HG03342 (cell line): ENCODE results near the gene UBLCP1.
"Not testable (repeated sequence)": the region's sequence is repeated elsewhere in the genome, so short reads cannot be mapped to it uniquely, and the experiment has no call there.

Experiments
- ATAC-seq: cut with Tn5 transposase; IDR thresholded peaks from one replicate; pipeline ENCODE4 v1.9.1; 2021; ENCODE audit warnings: mild to moderate bottlenecking, moderate library complexity; ENCODE audit not compliant: unreplicated experiment

UBLCP1 gene

GRCh38 chr5:159262859-159263568 lies at the start of gene UBLCP1:
Gene UBLCP1, plus strand, starts transcription at chr5:159263290. Its CDS starts 5,626 bp downstream, at chr5:159268916.
- ATAC-seq, result peak; percentile 92

- no peak for ATAC-seq
These were observed 48.4 kb upstream of the UBLCP1 start for GRCh38 chr5:159214486-159215271.

- no peak for ATAC-seq
These were observed 47.2 kb upstream of the UBLCP1 start for GRCh38 chr5:159215886-159216285.

GRCh38 chr5:159216454-159216853 lies 46.6 kb upstream of the UBLCP1 start:
- ATAC-seq, result no peak

DNA sequence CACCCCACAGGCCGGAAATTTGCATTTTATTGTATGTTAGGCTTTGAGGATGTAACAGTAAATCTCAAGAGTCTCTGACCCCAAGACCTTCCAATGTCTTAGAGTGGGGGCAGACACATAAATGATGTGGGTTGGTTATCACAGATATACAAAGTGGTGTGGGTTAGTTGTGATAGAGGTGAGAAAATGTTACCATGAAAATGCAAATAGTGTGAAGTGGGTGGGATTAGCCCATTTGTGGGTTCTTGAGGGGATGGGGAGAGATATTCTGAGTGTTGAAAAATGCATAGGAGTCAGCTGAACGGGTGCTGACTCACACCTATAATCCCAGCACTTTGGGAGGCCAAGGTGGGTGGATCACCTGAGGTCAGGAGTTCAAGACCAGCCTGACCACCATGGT lies 45.9 kb upstream of the UBLCP1 start:
- no peak for ATAC-seq

DNA sequence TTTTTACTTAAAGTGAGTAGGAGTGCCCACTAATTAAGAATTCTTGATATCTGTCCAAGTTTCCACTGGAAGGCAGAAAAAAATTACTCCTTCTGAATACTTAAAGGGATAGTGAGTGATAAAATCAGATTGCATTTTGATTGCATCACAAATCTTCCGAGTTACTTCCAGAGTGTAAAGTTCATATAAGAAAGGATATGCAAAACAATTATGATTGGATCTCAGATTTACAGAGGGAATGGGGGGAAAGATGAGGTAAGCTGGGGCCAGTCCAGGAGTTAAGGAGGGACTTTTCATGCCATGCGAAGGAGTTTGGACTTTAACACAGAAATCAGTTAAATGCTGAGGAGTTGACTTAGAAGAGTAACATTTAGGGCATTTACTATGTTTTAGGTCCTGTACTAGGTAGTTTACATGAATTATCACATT lies 44.5 kb upstream of the UBLCP1 start:
- no peak for ATAC-seq

- no peak for ATAC-seq
These were observed 42.9 kb upstream of the UBLCP1 start for GRCh38 chr5:159220206-159220605.

DNA sequence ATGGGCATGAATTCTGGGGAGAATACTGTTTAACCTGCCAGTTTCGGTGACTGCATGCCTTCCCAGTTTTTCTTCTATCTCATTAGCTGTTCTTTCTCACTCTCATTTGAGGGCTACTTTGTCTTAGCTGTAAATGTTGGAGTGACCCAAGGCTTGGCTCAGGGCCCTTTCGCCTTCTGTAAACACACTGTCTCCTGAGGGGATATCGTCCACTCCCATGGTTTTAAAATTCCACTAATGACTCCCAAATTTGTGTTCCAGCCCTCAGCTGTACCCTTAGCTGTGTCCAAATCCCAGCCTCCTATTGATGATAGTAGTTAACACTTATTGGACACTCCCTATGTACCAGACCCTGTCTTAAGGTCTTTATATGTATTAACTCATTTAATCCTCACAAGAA lies 39.6 kb upstream of the UBLCP1 start:
- ATAC-seq, result no peak

GRCh38 chr5:159224471-159224870 lies 38.6 kb upstream of the UBLCP1 start:
- no peak for ATAC-seq

DNA sequence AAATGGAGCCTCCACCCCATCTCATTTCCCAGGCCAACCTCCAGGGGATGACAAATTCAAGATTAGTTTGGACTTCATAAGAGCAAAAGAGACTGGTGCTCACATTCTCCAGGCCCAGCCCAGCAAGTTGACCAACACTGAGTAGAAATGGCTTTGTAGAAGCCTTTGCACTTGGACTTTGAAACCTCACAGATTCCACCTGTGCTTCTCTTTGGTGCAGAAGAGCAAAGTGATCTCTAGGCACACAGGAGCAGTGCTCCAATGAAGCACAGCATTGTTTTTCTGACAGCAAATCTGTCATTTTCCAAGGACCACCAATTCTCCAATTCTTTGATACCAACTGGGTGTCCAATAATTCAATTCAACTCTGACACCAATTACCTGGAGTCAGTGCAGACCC lies 36.6 kb upstream of the UBLCP1 start:
- ATAC-seq, result no peak

- no peak for ATAC-seq
These were observed 35.6 kb upstream of the UBLCP1 start for GRCh38 chr5:159227452-159227851.

DNA sequence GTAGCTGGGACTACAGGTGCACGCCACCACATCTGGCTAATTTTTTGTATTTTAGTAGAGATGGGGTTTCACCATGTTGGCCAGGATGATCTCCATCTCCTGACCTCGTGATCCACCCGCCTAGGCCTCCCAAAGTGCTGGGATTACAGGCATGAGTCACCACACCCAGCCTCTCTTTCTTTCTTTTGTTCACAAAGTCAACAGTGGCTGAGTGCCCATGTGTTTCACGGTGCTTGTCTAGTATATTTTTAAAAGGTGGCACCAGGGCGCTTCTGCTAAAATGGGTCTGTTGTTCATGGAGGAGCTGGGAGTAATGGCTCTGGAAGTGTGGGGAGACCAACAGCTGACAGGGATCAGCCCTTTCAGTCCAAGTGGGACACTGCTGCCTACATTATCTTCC lies 35.0 kb upstream of the UBLCP1 start:
- not testable (repeated sequence) for ATAC-seq

DNA sequence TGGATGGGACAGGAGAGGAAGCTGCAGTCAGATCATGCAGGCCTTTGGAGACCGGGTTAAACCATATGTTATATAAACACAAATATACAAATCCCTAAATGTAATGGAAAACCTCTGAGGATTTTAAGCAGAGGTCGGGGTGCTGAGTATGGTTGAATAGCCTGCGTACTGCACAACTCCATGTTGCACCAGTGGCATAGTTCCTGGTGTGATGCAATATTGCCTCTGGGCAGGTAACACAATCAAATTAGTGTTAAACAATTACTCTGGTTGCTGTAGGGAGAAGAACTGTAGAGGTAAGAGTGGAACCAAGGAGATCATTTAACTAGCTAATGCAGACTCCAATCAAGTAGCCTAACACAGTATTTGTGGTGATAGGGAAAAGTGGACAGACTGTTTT lies 32.4 kb upstream of the UBLCP1 start:
- ATAC-seq, result no peak

DNA sequence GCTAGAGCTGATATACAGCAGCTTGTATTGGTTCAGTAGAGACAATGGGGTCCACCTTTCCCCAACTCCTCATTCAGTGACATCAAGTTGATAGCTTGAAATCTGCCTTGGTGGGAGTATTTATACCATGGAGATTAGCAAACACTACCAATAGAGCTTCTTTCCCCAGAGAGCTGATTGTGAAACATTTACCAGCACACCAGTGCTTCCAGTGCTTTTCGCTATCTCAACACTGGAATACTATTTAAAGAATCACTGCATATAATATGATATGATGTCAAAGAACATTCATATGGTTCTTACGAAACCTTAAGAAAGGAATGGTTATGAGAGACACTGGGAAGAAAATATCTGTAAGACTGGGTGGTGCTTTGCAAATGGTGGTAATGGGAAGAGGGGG lies 31.9 kb upstream of the UBLCP1 start:
- no peak for ATAC-seq

GRCh38 chr5:159235871-159236520 lies 27.1 kb upstream of the UBLCP1 start:
- not testable (repeated sequence) for ATAC-seq

DNA sequence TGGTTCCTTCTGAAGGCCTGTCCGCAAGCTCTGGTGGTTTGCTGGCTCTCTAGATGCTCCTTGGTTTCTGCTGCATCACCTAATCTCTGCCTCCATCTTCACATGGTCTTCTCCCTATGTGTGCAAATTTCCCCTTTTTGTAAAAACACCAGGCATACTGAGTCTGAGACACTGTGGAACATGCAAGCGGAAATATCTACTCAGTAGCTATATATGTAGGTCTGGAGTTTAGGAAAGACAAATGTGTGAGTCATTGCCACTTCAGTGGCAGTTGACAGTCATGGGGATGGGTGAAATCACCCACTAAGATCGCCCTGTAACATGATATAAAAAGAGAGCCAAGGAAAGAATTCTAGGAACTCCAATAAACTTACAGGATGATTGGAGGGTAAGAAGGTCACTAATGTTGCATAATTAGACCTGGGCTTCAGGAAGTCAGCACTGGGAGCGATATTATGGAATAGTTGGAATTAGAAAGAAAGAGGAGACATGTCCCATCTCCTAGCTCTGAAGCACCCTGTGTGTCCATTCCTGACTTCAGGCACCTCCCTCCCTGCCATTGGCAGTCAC lies 22.7 kb upstream of the UBLCP1 start:
- no peak for ATAC-seq

DNA sequence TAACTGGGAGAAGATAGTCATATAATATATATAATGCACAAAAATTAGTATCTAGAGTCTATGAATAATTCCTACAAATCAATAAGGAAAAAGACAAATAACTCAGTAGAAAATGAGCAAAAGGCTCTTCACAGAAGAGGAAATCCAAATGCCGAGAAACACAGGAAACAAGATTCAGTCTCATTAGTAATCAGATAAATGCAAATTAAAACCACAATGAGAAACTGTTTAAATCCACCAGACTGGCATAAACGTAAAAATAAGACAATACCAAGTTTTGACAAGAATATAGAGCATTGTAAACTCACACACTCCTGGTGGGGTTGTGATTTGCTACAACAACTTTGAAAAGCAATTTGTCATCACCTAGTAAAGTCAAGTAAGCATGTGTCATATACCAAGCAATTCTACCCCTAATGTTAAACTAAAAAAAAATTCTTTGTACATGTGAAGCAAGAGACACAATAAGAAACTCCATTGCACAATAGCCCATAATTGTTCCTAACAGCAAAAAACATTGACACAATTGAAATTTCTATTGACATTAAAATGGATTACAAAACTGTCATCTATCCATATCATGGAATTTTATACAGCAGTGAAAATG lies 21.0 kb upstream of the UBLCP1 start:
- ATAC-seq, result no peak

- no peak for ATAC-seq
These were observed 20.4 kb upstream of the UBLCP1 start for GRCh38 chr5:159242656-159243055.

DNA sequence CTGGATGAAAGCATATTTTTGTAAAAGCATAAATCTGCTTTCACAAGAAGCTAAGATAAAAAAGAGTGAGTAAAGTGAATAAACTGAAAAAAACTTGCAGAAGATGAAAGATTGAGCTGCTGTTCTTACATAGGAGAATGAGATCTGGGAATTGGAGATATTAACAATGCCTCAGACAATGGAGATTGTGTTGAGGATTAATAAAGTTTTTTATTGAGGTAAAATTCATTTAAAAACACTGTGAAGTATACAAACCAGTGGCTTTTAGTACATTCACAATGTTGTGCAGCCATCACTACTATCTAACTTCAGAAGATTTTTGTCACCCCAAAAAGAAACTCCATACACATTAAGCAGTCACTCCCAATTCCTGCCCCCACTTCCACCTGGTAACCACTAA lies 19.7 kb upstream of the UBLCP1 start:
- ATAC-seq, result no peak

- ATAC-seq, result no peak
These were observed 18.9 kb upstream of the UBLCP1 start for GRCh38 chr5:159244163-159244562.

GRCh38 chr5:159244890-159245289 lies 18.2 kb upstream of the UBLCP1 start:
- ATAC-seq, result no peak
